ENCODE data around the gene GNPAT.

The GNPAT gene

GRCh38 chr1:231213831-231214573 lies 27.0 kb upstream of the GNPAT start:
- DNase-seq, result no peak

GRCh38 chr1:231214918-231215680 lies 25.9 kb upstream of the GNPAT start:
- DNase-seq, result no peak

GRCh38 chr1:231215681-231216385 lies 25.2 kb upstream of the GNPAT start:
- DNase-seq, result no peak

- DNase-seq, result no peak
Measured at GRCh38 chr1:231216498-231216897, 24.5 kb upstream of the GNPAT start.

- DNase-seq, result no peak
Measured at GRCh38 chr1:231217056-231217455, 24.0 kb upstream of the GNPAT start.

- no peak for DNase-seq
Measured at GRCh38 chr1:231218078-231218477, 22.9 kb upstream of the GNPAT start.

- no peak for DNase-seq
Measured at GRCh38 chr1:231219422-231220401, 21.3 kb upstream of the GNPAT start.

GRCh38 chr1:231220801-231221200 lies 20.2 kb upstream of the GNPAT start:
- DNase-seq, result no peak

GRCh38 chr1:231226156-231226555 lies 14.9 kb upstream of the GNPAT start:
- DNase-seq, result no peak

- DNase-seq, result no peak
Measured at GRCh38 chr1:231231511-231231910, 9.5 kb upstream of the GNPAT start.

- no peak for DNase-seq
Measured at GRCh38 chr1:231232870-231233734, 7.9 kb upstream of the GNPAT start.

GRCh38 chr1:231233735-231234417 lies 7.1 kb upstream of the GNPAT start:
- DNase-seq, result no peak

- no peak for DNase-seq
Measured at GRCh38 chr1:231234506-231234905, 6.5 kb upstream of the GNPAT start.

GRCh38 chr1:231235526-231236207 lies 5.3 kb upstream of the GNPAT start:
- DNase-seq, result no peak

- DNase-seq, result no peak
Measured at GRCh38 chr1:231236208-231236591, 4.8 kb upstream of the GNPAT start.

GRCh38 chr1:231236938-231237337 lies 4.1 kb upstream of the GNPAT start:
- DNase-seq, result no peak

GRCh38 chr1:231238298-231238697 lies 2.7 kb upstream of the GNPAT start:
- DNase-seq, result no peak

GRCh38 chr1:231240531-231240882 lies 505 bp upstream of the GNPAT start:
- DNase-seq, result no peak

- no peak for DNase-seq
Measured at GRCh38 chr1:231241750-231242149, 738 bp downstream of the GNPAT start.

- DNase-seq, result no peak
Measured at GRCh38 chr1:231242516-231243198, 1.6 kb downstream of the GNPAT start.
